Panc1 (cell line): Measurements from ENCODE around the gene NPPC. TPM values are rescaled to one million over a fixed set of nuclear protein-coding genes. Genes with fewer than 3 reads are reported as not detected.

Experiments used
- ATAC-seq: fragments of 200-7000 bp; cut with Tn5 transposase; 2 replicates; pipeline ENCODE4 v1.9.1; 2020; ENCODE audit warnings: mild to moderate bottlenecking, moderate library complexity
- BruUV-seq: library from RNA; stranded (reverse); fragments of 400-500 nt; replicated peaks from 2 replicates; lab custom pipeline; 2021; lab: Mats Ljungman, UMichigan
- CTCF ChIA-PET: fragments of 300-600 bp; sonication (Branson Sonifier 250); formaldehyde crosslinking; loops from one replicate; lab custom pipeline; 2022; ENCODE audit warnings: antibody characterized with exemption; lab: Charles Lee
- POLR2A ChIA-PET: fragments of 300-600 bp; sonication (Branson Sonifier 250); formaldehyde crosslinking; loops from one replicate; lab custom pipeline; 2022; ENCODE audit warnings: antibody characterized with exemption; lab: Charles Lee
- DNase-seq: peaks from one replicate; pipeline ENCODE4 v3.0.0-alpha.2; 2010; ENCODE audit warnings: low read depth, low spot score
- H3K27ac ChIP-seq: 2 replicates; pipeline ENCODE4 v1.5.1; 2011; ENCODE audit warnings: mild to moderate bottlenecking, low read length, inconsistent platforms
- H3K27me3 ChIP-seq: fragments of 200-500 bp; sonication (Bioruptor generic); 2 replicates; pipeline ENCODE4 v1.6.0; 2014; ENCODE audit warnings: low read length, inconsistent platforms; ENCODE audit not compliant: control insufficient read depth, insufficient read depth
- H3K36me3 ChIP-seq: fragments of 200-500 bp; sonication (Bioruptor generic); 2 replicates; pipeline ENCODE4 v1.5.1; 2014; ENCODE audit warnings: inconsistent platforms, mild to moderate bottlenecking, low read length, moderate library complexity; ENCODE audit not compliant: control insufficient read depth, insufficient read depth
- H3K4me1 ChIP-seq: 2 replicates; pipeline ENCODE4 v1.5.1; 2011; ENCODE audit warnings: inconsistent platforms, mild to moderate bottlenecking, low read length, moderate library complexity; ENCODE audit not compliant: control insufficient read depth, insufficient read depth
- H3K4me3 ChIP-seq, 2 experiments: 2 replicates each; pipeline ENCODE4 v1.5.1; 2011 to 2012; ENCODE audit warnings: low read depth in 2 of 2, low read length in 2 of 2, mild to moderate bottlenecking in 2 of 2, inconsistent platforms in 1 of 2, moderate library complexity in 1 of 2
- H3K9me3 ChIP-seq: fragments of 200-500 bp; sonication (Bioruptor generic); 2 replicates; pipeline ENCODE4 v1.5.1; 2014; ENCODE audit warnings: low read depth, mild to moderate bottlenecking, inconsistent platforms, low read length, moderate library complexity; ENCODE audit not compliant: control insufficient read depth, insufficient read depth
- POLR2AphosphoS5 ChIP-seq: IDR thresholded peaks from 2 replicates; pipeline ENCODE4 v1.6.1; 2012; ENCODE audit warnings: mild to moderate bottlenecking, low read depth, low read length, moderate library complexity
- SIN3A ChIP-seq: IDR thresholded peaks from 2 replicates; pipeline ENCODE4 v1.6.1; 2012; ENCODE audit warnings: low read depth, mild to moderate bottlenecking, low read length, moderate library complexity, borderline replicate concordance; ENCODE audit not compliant: insufficient read depth
- TCF7L2 ChIP-seq: IDR thresholded peaks from 2 replicates; pipeline ENCODE4 v1.6.1; 2011; ENCODE audit warnings: mild to moderate bottlenecking, low read depth, low read length, inconsistent platforms
- in situ Hi-C: cut with HindIII; loops from 2 replicates; pipeline ENCODE4 v1.10.0; 2016; ENCODE audit warnings: low sequenced_read_pairs, low pct_unique_long_range_greater_than_20kb
- intact Hi-C: fragments of 100-400 bp; cut with micrococcal nuclease; formaldehyde crosslinking; loops from one replicate; pipeline ENCODE4 v1.10.0; 2022; ENCODE audit not compliant: unreplicated experiment
- total RNA-seq: library from RNA; stranded (reverse); gene quantifications from one replicate; pipeline ENCODE4 v1.2.1, GENCODE V29; 2021; ENCODE audit not compliant: unreplicated experiment
- TF ChIP-seq, protein P1 (sequence below): fragments of 450-650 bp; IDR thresholded peaks from 2 replicates; pipeline ENCODE4 v1.5.1; 2017; ENCODE audit warnings: mild to moderate bottlenecking
- TF ChIP-seq, protein P2 (sequence below), 2 experiments: IDR thresholded peaks; 2 replicates each; pipeline ENCODE4 v1.6.1; 2011 to 2012; ENCODE audit warnings: low read depth in 2 of 2, control low read depth in 1 of 2, low read length in 1 of 2, mild to moderate bottlenecking in 1 of 2, moderate library complexity in 1 of 2; ENCODE audit not compliant: insufficient read depth in 1 of 2

Gene NPPC
- total RNA-seq, 1 experiment from 2014 or later: 1.1 TPM

DNA sequence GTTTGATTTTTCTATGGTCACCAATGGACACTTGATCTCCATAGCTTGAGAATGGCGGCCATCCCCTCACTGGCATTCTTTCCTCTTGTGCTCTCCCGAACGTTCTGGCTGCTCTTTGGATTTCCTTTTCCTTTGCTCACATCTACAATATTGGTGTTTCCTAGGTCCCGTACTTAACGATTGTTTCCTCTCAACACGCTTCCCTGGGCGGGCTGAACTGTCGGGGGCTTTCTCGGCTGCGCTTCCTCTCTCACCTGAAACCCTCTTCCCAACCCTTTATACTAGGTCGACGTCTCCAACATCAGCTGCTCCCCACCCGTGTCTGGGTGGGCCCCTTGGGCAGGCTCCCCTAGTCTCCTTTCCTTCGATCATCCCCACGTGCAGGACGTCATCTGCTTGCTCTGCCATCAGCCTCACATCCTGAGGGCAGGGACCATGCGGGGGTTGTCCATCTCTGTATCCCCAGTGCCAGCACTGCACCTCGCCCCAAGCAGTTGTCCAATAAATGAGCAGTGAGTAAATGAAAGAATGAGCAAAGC lies 34.7 kb upstream of the NPPC start:
- in situ Hi-C loops: no loop called here
- CTCF ChIA-PET: no interaction called here
- no peak for DNase-seq

DNA sequence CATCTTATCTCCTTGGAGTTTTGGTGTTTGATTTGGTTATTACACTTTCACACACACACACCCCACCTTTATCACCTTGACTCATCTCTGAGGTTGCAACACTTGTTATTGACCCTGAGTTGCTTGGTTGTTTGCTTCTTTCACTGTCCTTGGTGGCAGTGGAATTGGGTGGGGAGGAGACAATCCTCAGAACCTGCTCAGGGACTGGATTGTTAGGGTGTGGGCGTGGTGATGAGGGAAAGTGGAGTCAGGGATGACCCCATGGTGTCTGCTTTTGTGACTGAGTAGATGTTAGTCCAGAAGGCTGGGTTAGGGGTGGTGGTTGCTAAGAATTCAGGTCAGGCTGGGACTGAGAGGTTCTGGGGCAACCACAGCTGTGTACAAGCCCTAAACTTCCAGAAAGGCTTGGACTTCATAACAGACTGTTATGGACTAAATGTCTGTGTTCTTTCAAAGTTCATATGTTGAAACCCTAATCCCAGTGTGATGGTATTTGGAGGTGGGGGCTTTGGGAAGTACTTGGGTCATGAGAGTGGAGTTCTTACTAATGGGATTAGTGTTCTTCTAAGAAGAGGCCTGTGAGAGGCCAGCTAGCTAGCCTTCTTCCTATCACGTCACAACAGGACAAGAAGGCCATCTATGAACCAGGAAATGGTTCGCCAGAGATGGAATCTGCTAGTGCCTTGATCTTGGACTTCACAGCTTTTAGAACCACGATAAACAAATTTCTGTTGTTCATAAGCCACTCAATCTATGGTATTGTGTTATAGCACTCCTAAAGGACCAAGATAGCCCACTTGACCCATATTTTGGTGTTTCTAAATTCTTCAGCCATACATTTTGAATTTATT lies 31.9 kb upstream of the NPPC start:
- no peak overlapping the region for H3K4me3 ChIP-seq
- H3K4me1 ChIP-seq: peaks cover 4% of the 10 kb centered on the region; the same call in 1 of the 2 replicates
- ATAC-seq: no peak
- CTCF ChIA-PET: no interaction called here
- no TSS peak for BruUV-seq
- in situ Hi-C loops (no loop called here), intact Hi-C loops (no loop called here)
- TF ChIP-seq, protein P1, sequence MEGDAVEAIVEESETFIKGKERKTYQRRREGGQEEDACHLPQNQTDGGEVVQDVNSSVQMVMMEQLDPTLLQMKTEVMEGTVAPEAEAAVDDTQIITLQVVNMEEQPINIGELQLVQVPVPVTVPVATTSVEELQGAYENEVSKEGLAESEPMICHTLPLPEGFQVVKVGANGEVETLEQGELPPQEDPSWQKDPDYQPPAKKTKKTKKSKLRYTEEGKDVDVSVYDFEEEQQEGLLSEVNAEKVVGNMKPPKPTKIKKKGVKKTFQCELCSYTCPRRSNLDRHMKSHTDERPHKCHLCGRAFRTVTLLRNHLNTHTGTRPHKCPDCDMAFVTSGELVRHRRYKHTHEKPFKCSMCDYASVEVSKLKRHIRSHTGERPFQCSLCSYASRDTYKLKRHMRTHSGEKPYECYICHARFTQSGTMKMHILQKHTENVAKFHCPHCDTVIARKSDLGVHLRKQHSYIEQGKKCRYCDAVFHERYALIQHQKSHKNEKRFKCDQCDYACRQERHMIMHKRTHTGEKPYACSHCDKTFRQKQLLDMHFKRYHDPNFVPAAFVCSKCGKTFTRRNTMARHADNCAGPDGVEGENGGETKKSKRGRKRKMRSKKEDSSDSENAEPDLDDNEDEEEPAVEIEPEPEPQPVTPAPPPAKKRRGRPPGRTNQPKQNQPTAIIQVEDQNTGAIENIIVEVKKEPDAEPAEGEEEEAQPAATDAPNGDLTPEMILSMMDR: no peak
- no peak for TF ChIP-seq SIN3A
- TF ChIP-seq, protein P2, sequence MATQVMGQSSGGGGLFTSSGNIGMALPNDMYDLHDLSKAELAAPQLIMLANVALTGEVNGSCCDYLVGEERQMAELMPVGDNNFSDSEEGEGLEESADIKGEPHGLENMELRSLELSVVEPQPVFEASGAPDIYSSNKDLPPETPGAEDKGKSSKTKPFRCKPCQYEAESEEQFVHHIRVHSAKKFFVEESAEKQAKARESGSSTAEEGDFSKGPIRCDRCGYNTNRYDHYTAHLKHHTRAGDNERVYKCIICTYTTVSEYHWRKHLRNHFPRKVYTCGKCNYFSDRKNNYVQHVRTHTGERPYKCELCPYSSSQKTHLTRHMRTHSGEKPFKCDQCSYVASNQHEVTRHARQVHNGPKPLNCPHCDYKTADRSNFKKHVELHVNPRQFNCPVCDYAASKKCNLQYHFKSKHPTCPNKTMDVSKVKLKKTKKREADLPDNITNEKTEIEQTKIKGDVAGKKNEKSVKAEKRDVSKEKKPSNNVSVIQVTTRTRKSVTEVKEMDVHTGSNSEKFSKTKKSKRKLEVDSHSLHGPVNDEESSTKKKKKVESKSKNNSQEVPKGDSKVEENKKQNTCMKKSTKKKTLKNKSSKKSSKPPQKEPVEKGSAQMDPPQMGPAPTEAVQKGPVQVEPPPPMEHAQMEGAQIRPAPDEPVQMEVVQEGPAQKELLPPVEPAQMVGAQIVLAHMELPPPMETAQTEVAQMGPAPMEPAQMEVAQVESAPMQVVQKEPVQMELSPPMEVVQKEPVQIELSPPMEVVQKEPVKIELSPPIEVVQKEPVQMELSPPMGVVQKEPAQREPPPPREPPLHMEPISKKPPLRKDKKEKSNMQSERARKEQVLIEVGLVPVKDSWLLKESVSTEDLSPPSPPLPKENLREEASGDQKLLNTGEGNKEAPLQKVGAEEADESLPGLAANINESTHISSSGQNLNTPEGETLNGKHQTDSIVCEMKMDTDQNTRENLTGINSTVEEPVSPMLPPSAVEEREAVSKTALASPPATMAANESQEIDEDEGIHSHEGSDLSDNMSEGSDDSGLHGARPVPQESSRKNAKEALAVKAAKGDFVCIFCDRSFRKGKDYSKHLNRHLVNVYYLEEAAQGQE (IDR thresholded peaks at IDR 0.05; ENCODE audit: insufficient read depth in 1 of 2, low read depth in 2 of 2, low read length in 1 of 2): no peak
- no peak for TF ChIP-seq TCF7L2
- TF ChIP-seq POLR2AphosphoS5: no peak
- no peaks in the 10 kb centered on the region for H3K36me3 ChIP-seq
- no peak overlapping the region for H3K27ac ChIP-seq
- no peak for DNase-seq
- H3K9me3 ChIP-seq: no peaks in the 10 kb centered on the region
- POLR2A ChIA-PET: interaction anchor here (0.5 kb wide), 1 partner anchor 81 kb away, joined by 3 read pairs; no protein-coding TSS in a partner anchor
- H3K27me3 ChIP-seq: no peaks in the 10 kb centered on the region

More for the DNA sequence above, 34.7 kb upstream of the NPPC start:
- POLR2A ChIA-PET: interaction anchor here (0.6 kb wide), 1 partner anchor 578 kb away, joined by 19 read pairs; no protein-coding TSS in a partner anchor
- Histone ChIP-seq H3K27ac (peak overlapping the region; percentile 92), H3K4me1 (peaks cover 4% of the 10 kb centered on the region; the same call in 1 of the 2 replicates), H3K4me3 (peak overlapping the region; percentile 87 to 98), H3K36me3 (no peaks in the 10 kb centered on the region), H3K9me3 (no peaks in the 10 kb centered on the region), H3K27me3 (no peaks in the 10 kb centered on the region)
- TSS peak; percentile 93 for BruUV-seq
- TF ChIP-seq, protein P2 (IDR thresholded peaks at IDR 0.05; ENCODE audit: insufficient read depth in 1 of 2, low read depth in 2 of 2, low read length in 1 of 2): no peak
- TF ChIP-seq TCF7L2 (no peak), POLR2AphosphoS5 (no peak)
- intact Hi-C loops: no loop called here
- ATAC-seq: peak; percentile 27
